HEK293 (cell line): ENCODE measurements around the gene SYCN.

Experiments used
- CTCF ChIA-PET: fragments of 350-600 bp; formaldehyde crosslinking; extraction: SDS; loops from one replicate; lab custom pipeline; 2021; ENCODE audit warnings: antibody characterized with exemption; lab: Yijun Ruan, JAX
- POLR2A ChIA-PET: fragments of 300-600 bp; formaldehyde crosslinking; extraction: SDS; loops from one replicate; lab custom pipeline; 2020; ENCODE audit warnings: antibody characterized with exemption, inconsistent platforms; lab: Yijun Ruan, JAX
- H3K27ac ChIP-seq: fragments of 200-500 bp; sonication (Bioruptor generic); 2 replicates; pipeline ENCODE4 v1.5.1; 2014; ENCODE audit warnings: low read depth, low read length, control low read depth, inconsistent platforms; ENCODE audit errors: extremely low read depth
- H3K36me3 ChIP-seq, 2 experiments: fragments of 200-500 bp in 1 of 2; sonication (Bioruptor generic) in 1 of 2; 1 replicate in 1 of 2; 2 replicates in 1 of 2; pipeline ENCODE4 v1.5.1; 2014 to 2017; ENCODE audit warnings: inconsistent platforms in 2 of 2, low read length in 2 of 2; ENCODE audit not compliant: control insufficient read depth in 2 of 2, insufficient read depth in 1 of 2
- H3K4me1 ChIP-seq: fragments of 200-500 bp; sonication (Bioruptor generic); 2 replicates; pipeline ENCODE4 v1.5.1; 2014; ENCODE audit warnings: mild to moderate bottlenecking, low read length, inconsistent platforms; ENCODE audit not compliant: control insufficient read depth, insufficient read depth
- H3K4me3 ChIP-seq: 2 replicates; pipeline ENCODE4 v1.5.1; 2011; ENCODE audit warnings: low read depth, mild to moderate bottlenecking, control low read depth, low read length, moderate library complexity
- H3K9me3 ChIP-seq: fragments of 200-500 bp; sonication (Bioruptor generic); 2 replicates; pipeline ENCODE4 v1.5.1; 2014; ENCODE audit warnings: low read depth, low read length, inconsistent platforms; ENCODE audit not compliant: control insufficient read depth, insufficient read depth
- BCL11A ChIP-seq: fragments of 450-650 bp; formaldehyde crosslinking; IDR thresholded peaks from 2 replicates; pipeline ENCODE4 v1.5.1; 2016; ENCODE audit warnings: low read depth, missing biosample characterization, missing genetic modification characterization
- FEZF1 ChIP-seq: fragments of 450-650 bp; formaldehyde crosslinking; IDR thresholded peaks from 2 replicates; pipeline ENCODE4 v1.5.1; 2016; ENCODE audit warnings: missing biosample characterization, missing genetic modification characterization
- GFI1B ChIP-seq: fragments of 450-650 bp; formaldehyde crosslinking; IDR thresholded peaks from 2 replicates; pipeline ENCODE4 v1.5.1; 2016; ENCODE audit warnings: missing biosample characterization, missing genetic modification characterization
- GLIS2 ChIP-seq: fragments of 450-650 bp; formaldehyde crosslinking; IDR thresholded peaks from 2 replicates; pipeline ENCODE4 v1.5.1; 2016; ENCODE audit warnings: missing biosample characterization, missing genetic modification characterization
- HOXC10 ChIP-seq: sonication (generic); formaldehyde crosslinking; IDR thresholded peaks from 2 replicates; pipeline ENCODE4 v1.8.1; 2023; ENCODE audit warnings: mild to moderate bottlenecking, missing genetic modification reagents
- KLF1 ChIP-seq: fragments of 450-650 bp; formaldehyde crosslinking; IDR thresholded peaks from 2 replicates; pipeline ENCODE4 v1.5.1; 2016; ENCODE audit warnings: missing biosample characterization, missing genetic modification characterization
- MYNN ChIP-seq: fragments of 450-650 bp; formaldehyde crosslinking; IDR thresholded peaks from 2 replicates; pipeline ENCODE4 v1.5.1; 2016; ENCODE audit warnings: missing biosample characterization, missing genetic modification characterization, borderline replicate concordance
- SCRT1 ChIP-seq: fragments of 450-650 bp; formaldehyde crosslinking; IDR thresholded peaks from 2 replicates; pipeline ENCODE4 v1.5.1; 2016; ENCODE audit warnings: missing biosample characterization, missing genetic modification characterization, borderline replicate concordance
- YY2 ChIP-seq: fragments of 450-650 bp; formaldehyde crosslinking; IDR thresholded peaks from 2 replicates; pipeline ENCODE4 v1.5.1; 2016; ENCODE audit warnings: missing biosample characterization, missing genetic modification characterization
- ZBTB20 ChIP-seq: fragments of 450-650 bp; formaldehyde crosslinking; IDR thresholded peaks from 2 replicates; pipeline ENCODE4 v1.5.1; 2016; ENCODE audit warnings: missing biosample characterization, missing genetic modification characterization
- ZFP41 ChIP-seq: fragments of 450-650 bp; formaldehyde crosslinking; IDR thresholded peaks from 2 replicates; pipeline ENCODE4 v1.5.1; 2016; ENCODE audit warnings: missing biosample characterization, missing genetic modification characterization, borderline replicate concordance
- ZFP69B ChIP-seq: fragments of 450-650 bp; formaldehyde crosslinking; IDR thresholded peaks from 2 replicates; pipeline ENCODE4 v1.5.1; 2016; ENCODE audit warnings: missing biosample characterization, missing genetic modification characterization
- ZNF10 ChIP-seq: fragments of 450-650 bp; formaldehyde crosslinking; IDR thresholded peaks from 2 replicates; pipeline ENCODE4 v1.5.1; 2017; ENCODE audit warnings: missing biosample characterization, missing genetic modification characterization
- ZNF184 ChIP-seq: fragments of 450-650 bp; IDR thresholded peaks from 2 replicates; pipeline ENCODE4 v1.5.1; 2018; ENCODE audit warnings: missing biosample characterization, mild to moderate bottlenecking, missing genetic modification characterization
- ZNF221 ChIP-seq: fragments of 450-650 bp; formaldehyde crosslinking; IDR thresholded peaks from 2 replicates; pipeline ENCODE4 v1.5.1; 2017; ENCODE audit warnings: missing biosample characterization, missing genetic modification characterization, borderline replicate concordance
- ZNF341 ChIP-seq: fragments of 450-650 bp; formaldehyde crosslinking; IDR thresholded peaks from 2 replicates; pipeline ENCODE4; 2016; ENCODE audit warnings: low read depth, missing biosample characterization, missing genetic modification characterization
- ZNF416 ChIP-seq: fragments of 450-650 bp; formaldehyde crosslinking; IDR thresholded peaks from 2 replicates; pipeline ENCODE4 v1.5.1; 2016; ENCODE audit warnings: missing biosample characterization, missing genetic modification characterization
- ZNF433 ChIP-seq: fragments of 450-650 bp; formaldehyde crosslinking; IDR thresholded peaks from 2 replicates; pipeline ENCODE4 v1.5.1; 2016; ENCODE audit warnings: missing biosample characterization, missing genetic modification characterization, low read depth
- ZNF501 ChIP-seq: fragments of 450-650 bp; formaldehyde crosslinking; IDR thresholded peaks from 2 replicates; pipeline ENCODE4 v1.5.1; 2016; ENCODE audit warnings: missing biosample characterization, missing genetic modification characterization
- ZNF521 ChIP-seq: fragments of 450-650 bp; formaldehyde crosslinking; IDR thresholded peaks from 2 replicates; pipeline ENCODE4 v1.5.1; 2017; ENCODE audit warnings: missing biosample characterization, mild to moderate bottlenecking, missing genetic modification characterization
- ZNF548 ChIP-seq: fragments of 450-650 bp; formaldehyde crosslinking; IDR thresholded peaks from 2 replicates; pipeline ENCODE4 v1.5.1; 2016; ENCODE audit warnings: missing biosample characterization, missing genetic modification characterization
- ZNF600 ChIP-seq: fragments of 450-650 bp; formaldehyde crosslinking; IDR thresholded peaks from 2 replicates; pipeline ENCODE4 v1.5.1; 2016; ENCODE audit warnings: missing biosample characterization, missing genetic modification characterization
- ZNF621 ChIP-seq: fragments of 450-650 bp; formaldehyde crosslinking; IDR thresholded peaks from 2 replicates; pipeline ENCODE4 v1.5.1; 2017; ENCODE audit warnings: missing biosample characterization, missing genetic modification characterization
- ZNF670 ChIP-seq: fragments of 450-650 bp; formaldehyde crosslinking; IDR thresholded peaks from 2 replicates; pipeline ENCODE4 v1.5.1; 2016; ENCODE audit warnings: missing biosample characterization, missing genetic modification characterization, low read depth
- ZNF768 ChIP-seq: fragments of 450-650 bp; formaldehyde crosslinking; IDR thresholded peaks from 2 replicates; pipeline ENCODE4 v1.5.1; 2018; ENCODE audit warnings: missing biosample characterization, mild to moderate bottlenecking, missing genetic modification characterization
- ZNF791 ChIP-seq: fragments of 450-650 bp; formaldehyde crosslinking; IDR thresholded peaks from 2 replicates; pipeline ENCODE4 v1.5.1; 2016; ENCODE audit warnings: missing biosample characterization, missing genetic modification characterization
- ZSCAN30 ChIP-seq: fragments of 450-650 bp; IDR thresholded peaks from 2 replicates; pipeline ENCODE4 v1.5.1; 2018; ENCODE audit warnings: missing biosample characterization, mild to moderate bottlenecking, missing genetic modification characterization, moderate library complexity
- TF ChIP-seq, protein P1 (sequence below): fragments of 450-650 bp; formaldehyde crosslinking; IDR thresholded peaks from 2 replicates; pipeline ENCODE4 v1.5.1; 2017; ENCODE audit warnings: missing biosample characterization, missing genetic modification characterization
- TF ChIP-seq, protein P2 (sequence below): fragments of 450-650 bp; formaldehyde crosslinking; IDR thresholded peaks from 2 replicates; pipeline ENCODE4 v1.5.0; 2017; ENCODE audit warnings: missing biosample characterization, missing genetic modification characterization, borderline replicate concordance
- TF ChIP-seq, protein P3 (sequence below): fragments of 450-650 bp; formaldehyde crosslinking; IDR thresholded peaks from 2 replicates; pipeline ENCODE4 v1.5.1; 2017; ENCODE audit warnings: missing biosample characterization, missing genetic modification characterization
- TF ChIP-seq, protein P4 (sequence below): fragments of 450-650 bp; formaldehyde crosslinking; IDR thresholded peaks from 2 replicates; pipeline ENCODE4 v1.5.1; 2016; ENCODE audit warnings: missing biosample characterization, missing genetic modification characterization

SYCN gene

GRCh38 chr19:39237200-39238184 is 33.4 kb upstream of the SYCN start:
- Histone ChIP-seq H3K36me3 (no peaks in the 10 kb centered on the region), H3K4me1 (peaks cover 5% of the 10 kb centered on the region; the same call in 1 of the 2 replicates), H3K9me3 (no peaks in the 10 kb centered on the region), H3K27ac (no peak overlapping the region), H3K4me3 (no peak overlapping the region)
- CTCF ChIA-PET: interaction anchor here (1.2 to 1.3 kb wide), 3 partner anchors 15 to 86 kb away, joined by 3 to 4 read pairs (median 3); no protein-coding TSS in a partner anchor
- POLR2A ChIA-PET: interaction anchor here (0.9 kb wide), 1 partner anchor 12 kb away, joined by 6 read pairs; no protein-coding TSS in a partner anchor
- TF ChIP-seq ZNF768 (no peak), ZNF521 (no peak), YY2 (tag by site-specific recombination) (peak; percentile 6; the same call in 1 of the 2 replicates), ZNF341 (tag by site-specific recombination) (no peak), ZNF621 (tag by site-specific recombination) (no peak), FEZF1 (tag by site-specific recombination) (no peak), HOXC10 (CRISPR knock-in tag) (no peak), ZNF433 (tag by site-specific recombination) (no peak), MYNN (no peak), BCL11A (tag by site-specific recombination) (no peak), ZNF670 (no peak), ZBTB20 (tag by site-specific recombination) (no peak), ZNF791 (tag by site-specific recombination) (no peak), ZNF416 (no peak), ZNF548 (tag by site-specific recombination) (no peak), ZNF10 (tag by site-specific recombination) (no peak), ZNF184 (tag by site-specific recombination) (no peak), GFI1B (tag by site-specific recombination) (no peak), ZNF600 (tag by site-specific recombination) (0 out of 2 replicates have a peak, but pooled peaks have one; percentile 11), ZSCAN30 (tag by site-specific recombination) (no peak), ZNF501 (no peak), ZFP69B (no peak), ZFP41 (tag by site-specific recombination) (no peak), ZNF221 (no peak), SCRT1 (tag by site-specific recombination) (no peak), KLF1 (tag by site-specific recombination) (peak; percentile 85), GLIS2 (tag by site-specific recombination) (peak; percentile 51; the same call in 1 of the 2 replicates)
- TF ChIP-seq, protein P1, sequence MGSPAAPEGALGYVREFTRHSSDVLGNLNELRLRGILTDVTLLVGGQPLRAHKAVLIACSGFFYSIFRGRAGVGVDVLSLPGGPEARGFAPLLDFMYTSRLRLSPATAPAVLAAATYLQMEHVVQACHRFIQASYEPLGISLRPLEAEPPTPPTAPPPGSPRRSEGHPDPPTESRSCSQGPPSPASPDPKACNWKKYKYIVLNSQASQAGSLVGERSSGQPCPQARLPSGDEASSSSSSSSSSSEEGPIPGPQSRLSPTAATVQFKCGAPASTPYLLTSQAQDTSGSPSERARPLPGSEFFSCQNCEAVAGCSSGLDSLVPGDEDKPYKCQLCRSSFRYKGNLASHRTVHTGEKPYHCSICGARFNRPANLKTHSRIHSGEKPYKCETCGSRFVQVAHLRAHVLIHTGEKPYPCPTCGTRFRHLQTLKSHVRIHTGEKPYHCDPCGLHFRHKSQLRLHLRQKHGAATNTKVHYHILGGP (tag by site-specific recombination): peak; percentile 46
- TF ChIP-seq, protein P2, sequence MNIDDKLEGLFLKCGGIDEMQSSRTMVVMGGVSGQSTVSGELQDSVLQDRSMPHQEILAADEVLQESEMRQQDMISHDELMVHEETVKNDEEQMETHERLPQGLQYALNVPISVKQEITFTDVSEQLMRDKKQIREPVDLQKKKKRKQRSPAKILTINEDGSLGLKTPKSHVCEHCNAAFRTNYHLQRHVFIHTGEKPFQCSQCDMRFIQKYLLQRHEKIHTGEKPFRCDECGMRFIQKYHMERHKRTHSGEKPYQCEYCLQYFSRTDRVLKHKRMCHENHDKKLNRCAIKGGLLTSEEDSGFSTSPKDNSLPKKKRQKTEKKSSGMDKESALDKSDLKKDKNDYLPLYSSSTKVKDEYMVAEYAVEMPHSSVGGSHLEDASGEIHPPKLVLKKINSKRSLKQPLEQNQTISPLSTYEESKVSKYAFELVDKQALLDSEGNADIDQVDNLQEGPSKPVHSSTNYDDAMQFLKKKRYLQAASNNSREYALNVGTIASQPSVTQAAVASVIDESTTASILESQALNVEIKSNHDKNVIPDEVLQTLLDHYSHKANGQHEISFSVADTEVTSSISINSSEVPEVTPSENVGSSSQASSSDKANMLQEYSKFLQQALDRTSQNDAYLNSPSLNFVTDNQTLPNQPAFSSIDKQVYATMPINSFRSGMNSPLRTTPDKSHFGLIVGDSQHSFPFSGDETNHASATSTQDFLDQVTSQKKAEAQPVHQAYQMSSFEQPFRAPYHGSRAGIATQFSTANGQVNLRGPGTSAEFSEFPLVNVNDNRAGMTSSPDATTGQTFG (tag by site-specific recombination): no peak
- TF ChIP-seq, protein P3, sequence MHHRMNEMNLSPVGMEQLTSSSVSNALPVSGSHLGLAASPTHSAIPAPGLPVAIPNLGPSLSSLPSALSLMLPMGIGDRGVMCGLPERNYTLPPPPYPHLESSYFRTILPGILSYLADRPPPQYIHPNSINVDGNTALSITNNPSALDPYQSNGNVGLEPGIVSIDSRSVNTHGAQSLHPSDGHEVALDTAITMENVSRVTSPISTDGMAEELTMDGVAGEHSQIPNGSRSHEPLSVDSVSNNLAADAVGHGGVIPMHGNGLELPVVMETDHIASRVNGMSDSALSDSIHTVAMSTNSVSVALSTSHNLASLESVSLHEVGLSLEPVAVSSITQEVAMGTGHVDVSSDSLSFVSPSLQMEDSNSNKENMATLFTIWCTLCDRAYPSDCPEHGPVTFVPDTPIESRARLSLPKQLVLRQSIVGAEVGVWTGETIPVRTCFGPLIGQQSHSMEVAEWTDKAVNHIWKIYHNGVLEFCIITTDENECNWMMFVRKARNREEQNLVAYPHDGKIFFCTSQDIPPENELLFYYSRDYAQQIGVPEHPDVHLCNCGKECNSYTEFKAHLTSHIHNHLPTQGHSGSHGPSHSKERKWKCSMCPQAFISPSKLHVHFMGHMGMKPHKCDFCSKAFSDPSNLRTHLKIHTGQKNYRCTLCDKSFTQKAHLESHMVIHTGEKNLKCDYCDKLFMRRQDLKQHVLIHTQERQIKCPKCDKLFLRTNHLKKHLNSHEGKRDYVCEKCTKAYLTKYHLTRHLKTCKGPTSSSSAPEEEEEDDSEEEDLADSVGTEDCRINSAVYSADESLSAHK (tag by site-specific recombination): no peak
- TF ChIP-seq, protein P4, sequence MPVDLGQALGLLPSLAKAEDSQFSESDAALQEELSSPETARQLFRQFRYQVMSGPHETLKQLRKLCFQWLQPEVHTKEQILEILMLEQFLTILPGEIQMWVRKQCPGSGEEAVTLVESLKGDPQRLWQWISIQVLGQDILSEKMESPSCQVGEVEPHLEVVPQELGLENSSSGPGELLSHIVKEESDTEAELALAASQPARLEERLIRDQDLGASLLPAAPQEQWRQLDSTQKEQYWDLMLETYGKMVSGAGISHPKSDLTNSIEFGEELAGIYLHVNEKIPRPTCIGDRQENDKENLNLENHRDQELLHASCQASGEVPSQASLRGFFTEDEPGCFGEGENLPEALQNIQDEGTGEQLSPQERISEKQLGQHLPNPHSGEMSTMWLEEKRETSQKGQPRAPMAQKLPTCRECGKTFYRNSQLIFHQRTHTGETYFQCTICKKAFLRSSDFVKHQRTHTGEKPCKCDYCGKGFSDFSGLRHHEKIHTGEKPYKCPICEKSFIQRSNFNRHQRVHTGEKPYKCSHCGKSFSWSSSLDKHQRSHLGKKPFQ (tag by site-specific recombination): no peak
